WTC11 (cell line): ENCODE data around the gene CPSF3. TPM values are rescaled to one million over a fixed set of nuclear protein-coding genes. Genes with fewer than 3 reads are reported as not detected.
A peak's percentile ranks its signal among the peaks of the same experiment; 100 is the strongest.

Experiments used
- ATAC-seq: fragments of 200-7000 bp; cut with Tn5 transposase; 2 replicates; pipeline ENCODE4 v1.10.0; 2021; ENCODE audit warnings: mild to moderate bottlenecking, moderate library complexity
- CTCF ChIA-PET: fragments of 300-600 bp; sonication (Branson Sonifier 250); formaldehyde crosslinking; loops from one replicate; lab custom pipeline; 2021; ENCODE audit warnings: antibody characterized with exemption; lab: Charles Lee
- POLR2A ChIA-PET: fragments of 350-600 bp; sonication (Branson Sonifier 250); formaldehyde crosslinking; loops from one replicate; lab custom pipeline; 2021; ENCODE audit warnings: antibody characterized with exemption; lab: Charles Lee
- DNase-seq: peaks from one replicate; pipeline ENCODE4 v3.0.0; 2021; ENCODE audit warnings: low spot score
- H3K27ac Mint-ChIP-seq: 2 replicates; pipeline ENCODE4 v1.8.0; 2021; ENCODE audit warnings: mixed read lengths
- H3K27me3 Mint-ChIP-seq: 2 replicates; pipeline ENCODE4 v1.8.0; 2021; ENCODE audit warnings: low read depth, mild to moderate bottlenecking, moderate library complexity, mixed read lengths
- H3K36me3 Mint-ChIP-seq: 2 replicates; pipeline ENCODE4 v1.8.0; 2021; ENCODE audit warnings: mixed read lengths
- H3K4me1 Mint-ChIP-seq: 2 replicates; pipeline ENCODE4 v1.8.0; 2022; ENCODE audit warnings: mixed read lengths
- H3K4me3 Mint-ChIP-seq: 2 replicates; pipeline ENCODE4 v1.8.0; 2021; ENCODE audit warnings: mild to moderate bottlenecking, moderate library complexity, mixed read lengths
- H3K9me3 Mint-ChIP-seq: 2 replicates; pipeline ENCODE4 v1.8.0; 2021; ENCODE audit warnings: mixed read lengths
- EMX1 ChIP-seq: fragments of 250-450 bp; sonication (Bioruptor Pico); IDR thresholded peaks from 2 replicates; pipeline ENCODE4 v1.8.0; 2021; ENCODE audit warnings: mild to moderate bottlenecking
- ESRRA ChIP-seq: sonication (generic); formaldehyde crosslinking; IDR thresholded peaks from 2 replicates; pipeline ENCODE4 v1.8.1; 2022; ENCODE audit warnings: mild to moderate bottlenecking, missing genetic modification reagents, borderline replicate concordance
- GTF2I ChIP-seq: fragments of 250-450 bp; sonication (Bioruptor Pico); conservative IDR thresholded peaks from 2 replicates; pipeline ENCODE4 v1.4.0; 2021; ENCODE audit warnings: mild to moderate bottlenecking
- NR1H2 ChIP-seq: sonication (generic); formaldehyde crosslinking; IDR thresholded peaks from 2 replicates; pipeline ENCODE4 v1.9.0; 2021; ENCODE audit warnings: mild to moderate bottlenecking, moderate library complexity, missing genetic modification reagents
- ZNF121 ChIP-seq: sonication (generic); formaldehyde crosslinking; IDR thresholded peaks from 2 replicates; pipeline ENCODE4 v1.8.0; 2023; ENCODE audit warnings: missing genetic modification reagents
- ZNF138 ChIP-seq: sonication (generic); formaldehyde crosslinking; conservative IDR thresholded peaks from 2 replicates; pipeline ENCODE4 v1.8.1; 2022; ENCODE audit warnings: mild to moderate bottlenecking, moderate library complexity, missing genetic modification reagents
- total RNA-seq: library from RNA; stranded (reverse); gene quantifications from 3 replicates; pipeline ENCODE4 v1.2.3, GENCODE V29; 2021
- TF ChIP-seq, protein P1 (sequence below): fragments of 250-450 bp; sonication (Bioruptor Pico); IDR thresholded peaks from 2 replicates; pipeline ENCODE4 v1.9.0; 2021; ENCODE audit warnings: mild to moderate bottlenecking
- TF ChIP-seq, protein P2 (sequence below): fragments of 250-450 bp; sonication (Bioruptor Pico); IDR thresholded peaks from 2 replicates; pipeline ENCODE4 v1.9.0; 2021; ENCODE audit warnings: mild to moderate bottlenecking
- TF ChIP-seq, protein P3 (sequence below): sonication (generic); formaldehyde crosslinking; IDR thresholded peaks from 2 replicates; pipeline ENCODE4 v1.8.1; 2023; ENCODE audit warnings: mild to moderate bottlenecking, missing genetic modification reagents
- TF ChIP-seq, protein P4 (sequence below): sonication (generic); formaldehyde crosslinking; IDR thresholded peaks from 2 replicates; pipeline ENCODE4 v1.8.1; 2023; ENCODE audit warnings: mild to moderate bottlenecking, missing genetic modification reagents, borderline replicate concordance
- TF ChIP-seq, protein P5 (sequence below): sonication (generic); formaldehyde crosslinking; conservative IDR thresholded peaks from 2 replicates; pipeline ENCODE4 v1.8.1; 2023; ENCODE audit warnings: mild to moderate bottlenecking, low read depth, missing genetic modification reagents, moderate library complexity
- TF ChIP-seq, protein P6 (sequence below): sonication (generic); formaldehyde crosslinking; IDR thresholded peaks from 2 replicates; pipeline ENCODE4 v1.8.1; 2023; ENCODE audit warnings: mild to moderate bottlenecking, missing genetic modification reagents

The CPSF3 gene
- total RNA-seq, 1 experiment from 2014 or later, result 88.4 TPM

DNA sequence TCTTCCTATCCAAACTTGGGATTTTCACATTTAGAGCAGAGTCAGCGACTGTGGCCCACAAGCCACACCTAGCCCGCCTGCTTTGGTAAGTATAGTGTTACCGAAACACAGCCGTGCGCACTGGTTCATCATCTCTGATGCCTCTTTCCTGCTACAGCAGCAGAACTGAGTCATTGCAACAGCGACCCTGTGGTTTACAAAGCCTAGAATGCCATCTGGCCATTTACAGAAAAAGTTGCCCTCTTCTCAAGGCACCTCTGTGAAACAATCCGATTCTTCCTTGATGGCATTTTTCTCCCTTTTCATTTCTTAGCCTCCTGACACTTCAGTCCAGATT, 40.2 kb downstream of the CPSF3 start:
- no peaks in the 10 kb centered on the region for H3K9me3 Mint-ChIP-seq
- TF ChIP-seq, protein P1, sequence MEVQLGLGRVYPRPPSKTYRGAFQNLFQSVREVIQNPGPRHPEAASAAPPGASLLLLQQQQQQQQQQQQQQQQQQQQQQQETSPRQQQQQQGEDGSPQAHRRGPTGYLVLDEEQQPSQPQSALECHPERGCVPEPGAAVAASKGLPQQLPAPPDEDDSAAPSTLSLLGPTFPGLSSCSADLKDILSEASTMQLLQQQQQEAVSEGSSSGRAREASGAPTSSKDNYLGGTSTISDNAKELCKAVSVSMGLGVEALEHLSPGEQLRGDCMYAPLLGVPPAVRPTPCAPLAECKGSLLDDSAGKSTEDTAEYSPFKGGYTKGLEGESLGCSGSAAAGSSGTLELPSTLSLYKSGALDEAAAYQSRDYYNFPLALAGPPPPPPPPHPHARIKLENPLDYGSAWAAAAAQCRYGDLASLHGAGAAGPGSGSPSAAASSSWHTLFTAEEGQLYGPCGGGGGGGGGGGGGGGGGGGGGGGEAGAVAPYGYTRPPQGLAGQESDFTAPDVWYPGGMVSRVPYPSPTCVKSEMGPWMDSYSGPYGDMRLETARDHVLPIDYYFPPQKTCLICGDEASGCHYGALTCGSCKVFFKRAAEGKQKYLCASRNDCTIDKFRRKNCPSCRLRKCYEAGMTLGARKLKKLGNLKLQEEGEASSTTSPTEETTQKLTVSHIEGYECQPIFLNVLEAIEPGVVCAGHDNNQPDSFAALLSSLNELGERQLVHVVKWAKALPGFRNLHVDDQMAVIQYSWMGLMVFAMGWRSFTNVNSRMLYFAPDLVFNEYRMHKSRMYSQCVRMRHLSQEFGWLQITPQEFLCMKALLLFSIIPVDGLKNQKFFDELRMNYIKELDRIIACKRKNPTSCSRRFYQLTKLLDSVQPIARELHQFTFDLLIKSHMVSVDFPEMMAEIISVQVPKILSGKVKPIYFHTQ (CRISPR knock-in tag), result no peak
- POLR2A ChIA-PET, result no interaction called here
- H3K27me3 Mint-ChIP-seq, result no peaks in the 10 kb centered on the region
- no peak overlapping the region for H3K4me3 Mint-ChIP-seq
- DNase-seq, result no peak
- CTCF ChIA-PET, result no interaction called here
- H3K27ac Mint-ChIP-seq, result no peak overlapping the region
- H3K36me3 Mint-ChIP-seq, result peaks cover 35% of the 10 kb centered on the region
- H3K4me1 Mint-ChIP-seq, result peaks cover 6% of the 10 kb centered on the region
- ATAC-seq, result no peak

DNA sequence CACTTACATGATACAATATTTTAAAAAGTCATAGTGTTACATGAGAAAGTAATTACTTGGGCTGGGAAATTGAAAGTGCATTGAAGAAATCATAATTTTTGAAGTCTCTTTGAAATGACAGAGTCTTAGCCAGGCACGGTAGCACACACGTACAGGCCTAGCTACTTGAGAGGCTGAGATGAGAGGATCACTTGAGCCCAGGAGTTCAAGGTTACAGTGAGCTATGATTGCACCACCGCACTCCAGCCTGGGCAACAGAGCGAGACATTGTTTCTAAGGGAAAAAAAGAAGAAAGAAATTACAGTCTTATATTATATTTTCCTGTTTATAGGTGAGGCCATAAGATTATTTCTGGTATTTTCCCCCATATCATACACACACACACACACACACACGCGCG, 41.7 kb downstream of the CPSF3 start:
- Mint-ChIP-seq H3K27ac (no peak overlapping the region), H3K4me1 (peaks cover 6% of the 10 kb centered on the region), H3K4me3 (no peak overlapping the region), H3K36me3 (peaks cover 28% of the 10 kb centered on the region), H3K27me3 (no peaks in the 10 kb centered on the region), H3K9me3 (no peaks in the 10 kb centered on the region)
- no peak for DNase-seq
- POLR2A ChIA-PET, result interaction anchor here (0.6 kb wide), 1 partner anchor 286 kb away, joined by 3 read pairs; no protein-coding TSS in a partner anchor
- CTCF ChIA-PET, result no interaction called here
- TF ChIP-seq EMX1 (CRISPR knock-in tag) (no peak), NR1H2 (CRISPR knock-in tag) (no peak), GTF2I (CRISPR knock-in tag) (no peak), ZNF138 (CRISPR knock-in tag) (no peak), ESRRA (CRISPR knock-in tag) (no peak)
- TF ChIP-seq, protein P2, sequence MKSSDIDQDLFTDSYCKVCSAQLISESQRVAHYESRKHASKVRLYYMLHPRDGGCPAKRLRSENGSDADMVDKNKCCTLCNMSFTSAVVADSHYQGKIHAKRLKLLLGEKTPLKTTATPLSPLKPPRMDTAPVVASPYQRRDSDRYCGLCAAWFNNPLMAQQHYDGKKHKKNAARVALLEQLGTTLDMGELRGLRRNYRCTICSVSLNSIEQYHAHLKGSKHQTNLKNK (CRISPR knock-in tag), result no peak
- TF ChIP-seq, protein P3, sequence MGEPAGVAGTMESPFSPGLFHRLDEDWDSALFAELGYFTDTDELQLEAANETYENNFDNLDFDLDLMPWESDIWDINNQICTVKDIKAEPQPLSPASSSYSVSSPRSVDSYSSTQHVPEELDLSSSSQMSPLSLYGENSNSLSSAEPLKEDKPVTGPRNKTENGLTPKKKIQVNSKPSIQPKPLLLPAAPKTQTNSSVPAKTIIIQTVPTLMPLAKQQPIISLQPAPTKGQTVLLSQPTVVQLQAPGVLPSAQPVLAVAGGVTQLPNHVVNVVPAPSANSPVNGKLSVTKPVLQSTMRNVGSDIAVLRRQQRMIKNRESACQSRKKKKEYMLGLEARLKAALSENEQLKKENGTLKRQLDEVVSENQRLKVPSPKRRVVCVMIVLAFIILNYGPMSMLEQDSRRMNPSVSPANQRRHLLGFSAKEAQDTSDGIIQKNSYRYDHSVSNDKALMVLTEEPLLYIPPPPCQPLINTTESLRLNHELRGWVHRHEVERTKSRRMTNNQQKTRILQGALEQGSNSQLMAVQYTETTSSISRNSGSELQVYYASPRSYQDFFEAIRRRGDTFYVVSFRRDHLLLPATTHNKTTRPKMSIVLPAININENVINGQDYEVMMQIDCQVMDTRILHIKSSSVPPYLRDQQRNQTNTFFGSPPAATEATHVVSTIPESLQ (CRISPR knock-in tag), result no peak
- TF ChIP-seq, protein P4, sequence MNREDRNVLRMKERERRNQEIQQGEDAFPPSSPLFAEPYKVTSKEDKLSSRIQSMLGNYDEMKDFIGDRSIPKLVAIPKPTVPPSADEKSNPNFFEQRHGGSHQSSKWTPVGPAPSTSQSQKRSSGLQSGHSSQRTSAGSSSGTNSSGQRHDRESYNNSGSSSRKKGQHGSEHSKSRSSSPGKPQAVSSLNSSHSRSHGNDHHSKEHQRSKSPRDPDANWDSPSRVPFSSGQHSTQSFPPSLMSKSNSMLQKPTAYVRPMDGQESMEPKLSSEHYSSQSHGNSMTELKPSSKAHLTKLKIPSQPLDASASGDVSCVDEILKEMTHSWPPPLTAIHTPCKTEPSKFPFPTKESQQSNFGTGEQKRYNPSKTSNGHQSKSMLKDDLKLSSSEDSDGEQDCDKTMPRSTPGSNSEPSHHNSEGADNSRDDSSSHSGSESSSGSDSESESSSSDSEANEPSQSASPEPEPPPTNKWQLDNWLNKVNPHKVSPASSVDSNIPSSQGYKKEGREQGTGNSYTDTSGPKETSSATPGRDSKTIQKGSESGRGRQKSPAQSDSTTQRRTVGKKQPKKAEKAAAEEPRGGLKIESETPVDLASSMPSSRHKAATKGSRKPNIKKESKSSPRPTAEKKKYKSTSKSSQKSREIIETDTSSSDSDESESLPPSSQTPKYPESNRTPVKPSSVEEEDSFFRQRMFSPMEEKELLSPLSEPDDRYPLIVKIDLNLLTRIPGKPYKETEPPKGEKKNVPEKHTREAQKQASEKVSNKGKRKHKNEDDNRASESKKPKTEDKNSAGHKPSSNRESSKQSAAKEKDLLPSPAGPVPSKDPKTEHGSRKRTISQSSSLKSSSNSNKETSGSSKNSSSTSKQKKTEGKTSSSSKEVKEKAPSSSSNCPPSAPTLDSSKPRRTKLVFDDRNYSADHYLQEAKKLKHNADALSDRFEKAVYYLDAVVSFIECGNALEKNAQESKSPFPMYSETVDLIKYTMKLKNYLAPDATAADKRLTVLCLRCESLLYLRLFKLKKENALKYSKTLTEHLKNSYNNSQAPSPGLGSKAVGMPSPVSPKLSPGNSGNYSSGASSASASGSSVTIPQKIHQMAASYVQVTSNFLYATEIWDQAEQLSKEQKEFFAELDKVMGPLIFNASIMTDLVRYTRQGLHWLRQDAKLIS (CRISPR knock-in tag), result no peak
- ATAC-seq, result no peak

DNA sequence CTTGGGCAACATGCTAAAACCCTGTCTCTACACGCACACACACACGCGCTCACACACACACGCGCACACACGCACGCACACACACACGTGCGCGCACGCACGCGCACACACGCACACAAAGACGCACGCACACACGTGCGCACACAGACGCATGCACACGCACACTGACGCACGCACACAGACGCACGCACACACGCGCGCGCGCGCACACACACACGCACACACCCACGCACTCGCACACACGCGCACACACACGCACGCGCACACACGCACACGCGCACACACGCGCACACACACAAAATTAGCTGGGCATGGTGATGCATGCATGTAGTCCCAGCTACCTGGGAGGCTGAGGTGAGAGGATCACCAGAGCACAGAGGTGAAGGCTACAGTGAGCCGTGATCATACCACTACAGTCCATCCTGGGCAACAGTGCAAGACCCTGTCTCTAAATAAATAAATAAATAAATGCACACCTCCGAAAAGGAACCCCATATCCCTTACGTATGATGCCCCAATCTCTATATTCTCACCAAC, 42.8 kb downstream of the CPSF3 start:
- Mint-ChIP-seq H3K27me3 (no peaks in the 10 kb centered on the region), H3K27ac (no peak overlapping the region), H3K9me3 (no peaks in the 10 kb centered on the region), H3K4me3 (no peak overlapping the region), H3K4me1 (peaks cover 6% of the 10 kb centered on the region), H3K36me3 (peaks cover 23% of the 10 kb centered on the region)
- POLR2A ChIA-PET, result interaction anchor here (0.6 kb wide), 1 partner anchor 287 kb away, joined by 3 read pairs; no protein-coding TSS in a partner anchor
- peak; percentile 47; the same call in 1 of the 2 replicates for TF ChIP-seq ZNF121 (CRISPR knock-in tag)
- TF ChIP-seq, protein P5, sequence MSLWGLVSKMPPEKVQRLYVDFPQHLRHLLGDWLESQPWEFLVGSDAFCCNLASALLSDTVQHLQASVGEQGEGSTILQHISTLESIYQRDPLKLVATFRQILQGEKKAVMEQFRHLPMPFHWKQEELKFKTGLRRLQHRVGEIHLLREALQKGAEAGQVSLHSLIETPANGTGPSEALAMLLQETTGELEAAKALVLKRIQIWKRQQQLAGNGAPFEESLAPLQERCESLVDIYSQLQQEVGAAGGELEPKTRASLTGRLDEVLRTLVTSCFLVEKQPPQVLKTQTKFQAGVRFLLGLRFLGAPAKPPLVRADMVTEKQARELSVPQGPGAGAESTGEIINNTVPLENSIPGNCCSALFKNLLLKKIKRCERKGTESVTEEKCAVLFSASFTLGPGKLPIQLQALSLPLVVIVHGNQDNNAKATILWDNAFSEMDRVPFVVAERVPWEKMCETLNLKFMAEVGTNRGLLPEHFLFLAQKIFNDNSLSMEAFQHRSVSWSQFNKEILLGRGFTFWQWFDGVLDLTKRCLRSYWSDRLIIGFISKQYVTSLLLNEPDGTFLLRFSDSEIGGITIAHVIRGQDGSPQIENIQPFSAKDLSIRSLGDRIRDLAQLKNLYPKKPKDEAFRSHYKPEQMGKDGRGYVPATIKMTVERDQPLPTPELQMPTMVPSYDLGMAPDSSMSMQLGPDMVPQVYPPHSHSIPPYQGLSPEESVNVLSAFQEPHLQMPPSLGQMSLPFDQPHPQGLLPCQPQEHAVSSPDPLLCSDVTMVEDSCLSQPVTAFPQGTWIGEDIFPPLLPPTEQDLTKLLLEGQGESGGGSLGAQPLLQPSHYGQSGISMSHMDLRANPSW (CRISPR knock-in tag), result no peak
- TF ChIP-seq, protein P6, sequence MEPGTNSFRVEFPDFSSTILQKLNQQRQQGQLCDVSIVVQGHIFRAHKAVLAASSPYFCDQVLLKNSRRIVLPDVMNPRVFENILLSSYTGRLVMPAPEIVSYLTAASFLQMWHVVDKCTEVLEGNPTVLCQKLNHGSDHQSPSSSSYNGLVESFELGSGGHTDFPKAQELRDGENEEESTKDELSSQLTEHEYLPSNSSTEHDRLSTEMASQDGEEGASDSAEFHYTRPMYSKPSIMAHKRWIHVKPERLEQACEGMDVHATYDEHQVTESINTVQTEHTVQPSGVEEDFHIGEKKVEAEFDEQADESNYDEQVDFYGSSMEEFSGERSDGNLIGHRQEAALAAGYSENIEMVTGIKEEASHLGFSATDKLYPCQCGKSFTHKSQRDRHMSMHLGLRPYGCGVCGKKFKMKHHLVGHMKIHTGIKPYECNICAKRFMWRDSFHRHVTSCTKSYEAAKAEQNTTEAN, result peak; percentile 99
- CTCF ChIA-PET, result no interaction called here
- DNase-seq (no peak), ATAC-seq (no peak)
